SK-N-SH (cell line): ENCODE measurements around the gene ZNF236. TPM values are rescaled to one million over a fixed set of nuclear protein-coding genes. Genes with fewer than 3 reads are reported as not detected.

ENCODE experiments used
- CTCF ChIA-PET: fragments of 300-600, 350-600 bp; formaldehyde crosslinking; extraction: SDS; loops from one replicate; lab custom pipeline; 2021; lab: Yijun Ruan, JAX
- POLR2A ChIA-PET: fragments of 350-600 bp; sonication (Branson Sonifier 250); formaldehyde crosslinking; extraction: SDS; loops from one replicate; lab custom pipeline; 2020; ENCODE audit warnings: antibody characterized with exemption, inconsistent platforms; lab: Yijun Ruan, JAX
- DNase-seq: peaks from one replicate; pipeline ENCODE4 v3.0.0; 2012
- H2AFZ ChIP-seq: fragments of 200-600 bp; sonication (generic); 2 replicates; pipeline ENCODE4 v1.8.1; 2016; ENCODE audit warnings: antibody characterized with exemption, mild to moderate bottlenecking, low read depth
- H3F3A ChIP-seq: fragments of 200-600 bp; sonication (generic); replicated peaks from 2 replicates; pipeline ENCODE3; 2016; ENCODE audit warnings: antibody characterized with exemption, mild to moderate bottlenecking; ENCODE audit not compliant: insufficient read depth
- H3K27ac ChIP-seq, 2 experiments: fragments of 200-500 bp in 1 of 2; fragments of 200-600 bp in 1 of 2; sonication (Bioruptor generic) in 1 of 2; sonication (generic), shearing (Covaris generic) in 1 of 2; 2 replicates each; pipeline versions ENCODE4 v1.5.1 to v1.6.1; 2014 to 2016; ENCODE audit warnings: low read depth in 2 of 2, inconsistent platforms in 1 of 2, low read length in 1 of 2, mild to moderate bottlenecking in 1 of 2, mixed read lengths in 1 of 2
- H3K27me3 ChIP-seq: fragments of 200-600 bp; sonication (generic), shearing (Covaris generic); 2 replicates; pipeline ENCODE4 v1.6.1; 2016; ENCODE audit warnings: mixed run types; ENCODE audit not compliant: insufficient read depth
- H3K36me3 ChIP-seq, 2 experiments: fragments of 200-500 bp in 1 of 2; fragments of 200-600 bp in 1 of 2; sonication (Bioruptor generic) in 1 of 2; sonication (generic) in 1 of 2; replicated peaks in 1 of 2; 2 replicates each; pipeline versions ENCODE3 to v1.5.1; 2014 to 2016; ENCODE audit warnings: low read length in 1 of 2, mild to moderate bottlenecking in 1 of 2; ENCODE audit not compliant: insufficient read depth in 2 of 2, control insufficient read depth in 1 of 2
- H3K4me1 ChIP-seq, 2 experiments: fragments of 200-500 bp in 1 of 2; fragments of 200-600 bp in 1 of 2; sonication (Bioruptor generic) in 1 of 2; sonication (generic), shearing (Covaris generic) in 1 of 2; 2 replicates each; pipeline versions ENCODE4 v1.5.1 to v1.6.1; 2014 to 2016; ENCODE audit warnings: low read depth in 1 of 2, low read length in 1 of 2, mixed run types in 1 of 2; ENCODE audit not compliant: insufficient read depth in 2 of 2, control insufficient read depth in 1 of 2
- H3K4me2 ChIP-seq: fragments of 200-600 bp; sonication (generic), shearing (Covaris generic); 2 replicates; pipeline ENCODE4 v1.6.1; 2017; ENCODE audit warnings: mixed run types
- H3K4me3 ChIP-seq, 2 experiments: fragments of 200-500 bp in 1 of 2; fragments of 200-600 bp in 1 of 2; sonication (Bioruptor generic) in 1 of 2; sonication (generic), shearing (Covaris generic) in 1 of 2; 2 replicates each; pipeline versions ENCODE4 v1.5.1 to v1.8.1; 2014 to 2016; ENCODE audit warnings: low read depth in 2 of 2, inconsistent platforms in 1 of 2, low read length in 1 of 2, mild to moderate bottlenecking in 1 of 2, mixed read lengths in 1 of 2, moderate library complexity in 1 of 2
- H3K79me2 ChIP-seq: fragments of 200-600 bp; sonication (generic); 2 replicates; pipeline ENCODE4 v1.8.1; 2017; ENCODE audit warnings: mild to moderate bottlenecking; ENCODE audit not compliant: insufficient read depth
- H3K9ac ChIP-seq: fragments of 200-600 bp; sonication (generic); 2 replicates; pipeline ENCODE4 v1.6.1; 2017; ENCODE audit warnings: mixed run types
- H3K9me2 ChIP-seq: fragments of 200-600 bp; sonication (generic); 2 replicates; pipeline ENCODE4 v1.6.1; 2017; ENCODE audit warnings: mixed run types
- H3K9me3 ChIP-seq: fragments of 200-600 bp; sonication (generic); 2 replicates; pipeline ENCODE4 v1.6.1; 2017; ENCODE audit warnings: mixed run types, mild to moderate bottlenecking, moderate library complexity
- H4K20me1 ChIP-seq: fragments of 200-600 bp; sonication (generic); 2 replicates; pipeline ENCODE4 v1.6.1; 2017; ENCODE audit warnings: mild to moderate bottlenecking, mixed run types; ENCODE audit not compliant: insufficient read depth
- ELF1 ChIP-seq: IDR thresholded peaks from 2 replicates; pipeline ENCODE4 v1.4.0; 2012
- EZH2phosphoT487 ChIP-seq: fragments of 200-600 bp; sonication (generic); IDR thresholded peaks from 2 replicates; pipeline ENCODE4 v1.6.1; 2017; ENCODE audit warnings: low read depth, mixed run types, mild to moderate bottlenecking, antibody characterized with exemption, moderate library complexity, borderline replicate concordance
- FOSL2 ChIP-seq: IDR thresholded peaks from 2 replicates; pipeline ENCODE4 v1.4.0; 2012; ENCODE audit warnings: low read depth, mild to moderate bottlenecking, moderate library complexity, borderline replicate concordance
- FOXM1 ChIP-seq: IDR thresholded peaks from 2 replicates; pipeline ENCODE4 v1.4.0; 2012; ENCODE audit warnings: low read depth, mild to moderate bottlenecking
- GABPA ChIP-seq: IDR thresholded peaks from 2 replicates; pipeline ENCODE4 v1.4.0; 2012; ENCODE audit warnings: low read depth, mild to moderate bottlenecking
- GATA2 ChIP-seq: sonication (generic); formaldehyde crosslinking; IDR thresholded peaks from 2 replicates; pipeline ENCODE4 v1.5.0; 2020; ENCODE audit warnings: mild to moderate bottlenecking, missing genetic modification reagents
- JUND ChIP-seq: IDR thresholded peaks from 2 replicates; pipeline ENCODE4 v1.4.0; 2012
- MEF2A ChIP-seq: IDR thresholded peaks from 2 replicates; pipeline ENCODE4 v1.4.0; 2012; ENCODE audit warnings: low read depth, borderline replicate concordance
- MXI1 ChIP-seq: IDR thresholded peaks from 2 replicates; pipeline ENCODE4 v1.6.1; 2012; ENCODE audit warnings: mild to moderate bottlenecking, low read depth, low read length, improper control_type of control experiment
- NFIC ChIP-seq: IDR thresholded peaks from 2 replicates; pipeline ENCODE4 v1.4.0; 2012; ENCODE audit warnings: borderline replicate concordance
- RFX5 ChIP-seq: IDR thresholded peaks from 2 replicates; pipeline ENCODE4 v1.6.1; 2012; ENCODE audit warnings: mild to moderate bottlenecking, improper control_type of control experiment, low read length
- TCF12 ChIP-seq: IDR thresholded peaks from 2 replicates; pipeline ENCODE4 v1.4.0; 2012
- YY1 ChIP-seq: IDR thresholded peaks from 2 replicates; pipeline ENCODE4 v1.4.0; 2012; ENCODE audit warnings: low read depth, mild to moderate bottlenecking
- WGBS: methylation state at CpG from one replicate; pipeline ENCODE4 v1.1.6; 2017; ENCODE audit warnings: low lambda C conversion rate; 5-methylcytosine and 5-hydroxymethylcytosine counted together
- polyA plus RNA-seq, 3 experiments: library from polyadenylated mRNA; depleted of rRNA; stranded (reverse); fragments of >200 nt; gene quantifications; 2 replicates each; pipeline ENCODE4 v1.2.3, GENCODE V29; 2012
- TF ChIP-seq, protein P1 (sequence below): IDR thresholded peaks from 2 replicates; pipeline ENCODE4 v1.4.0; 2012; ENCODE audit warnings: low read depth, borderline replicate concordance
- TF ChIP-seq, protein P2 (sequence below): IDR thresholded peaks from 2 replicates; pipeline ENCODE4; 2012
- TF ChIP-seq, protein P3 (sequence below): fragments of 150-350 bp; IDR thresholded peaks from 2 replicates; pipeline ENCODE4 v1.6.1; 2017; ENCODE audit warnings: antibody characterized with exemption, low read length, low read depth, borderline replicate concordance
- TF ChIP-seq, protein P4 (sequence below): IDR thresholded peaks from 2 replicates; pipeline ENCODE4 v1.4.0; 2012; ENCODE audit warnings: low read depth, borderline replicate concordance

The ZNF236 gene
- polyA plus RNA-seq, 1 of the 3 experiments (the other 2 are of a cell fraction) = 4.2 TPM

DNA sequence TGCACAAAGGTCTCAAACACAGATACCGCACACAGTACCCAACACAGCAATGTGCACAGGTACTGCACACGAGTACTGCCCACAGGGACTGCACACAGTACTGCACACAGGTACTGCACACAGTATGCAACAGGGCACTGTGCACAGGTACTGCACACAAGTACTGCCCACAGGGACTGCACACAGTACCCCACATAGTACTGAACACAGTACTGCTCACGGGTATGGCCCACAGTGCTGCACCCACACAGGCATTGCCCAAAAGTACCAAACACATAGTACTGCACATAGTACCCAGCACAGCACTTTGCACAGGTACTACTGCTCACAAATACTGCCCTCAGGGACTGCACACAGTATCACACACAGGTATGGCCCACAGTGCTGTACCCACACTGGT, 73.1 kb downstream of the ZNF236 start:
- TF ChIP-seq, protein P1, sequence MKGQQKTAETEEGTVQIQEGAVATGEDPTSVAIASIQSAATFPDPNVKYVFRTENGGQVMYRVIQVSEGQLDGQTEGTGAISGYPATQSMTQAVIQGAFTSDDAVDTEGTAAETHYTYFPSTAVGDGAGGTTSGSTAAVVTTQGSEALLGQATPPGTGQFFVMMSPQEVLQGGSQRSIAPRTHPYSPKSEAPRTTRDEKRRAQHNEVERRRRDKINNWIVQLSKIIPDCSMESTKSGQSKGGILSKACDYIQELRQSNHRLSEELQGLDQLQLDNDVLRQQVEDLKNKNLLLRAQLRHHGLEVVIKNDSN = no peak
- TF ChIP-seq, protein P2, sequence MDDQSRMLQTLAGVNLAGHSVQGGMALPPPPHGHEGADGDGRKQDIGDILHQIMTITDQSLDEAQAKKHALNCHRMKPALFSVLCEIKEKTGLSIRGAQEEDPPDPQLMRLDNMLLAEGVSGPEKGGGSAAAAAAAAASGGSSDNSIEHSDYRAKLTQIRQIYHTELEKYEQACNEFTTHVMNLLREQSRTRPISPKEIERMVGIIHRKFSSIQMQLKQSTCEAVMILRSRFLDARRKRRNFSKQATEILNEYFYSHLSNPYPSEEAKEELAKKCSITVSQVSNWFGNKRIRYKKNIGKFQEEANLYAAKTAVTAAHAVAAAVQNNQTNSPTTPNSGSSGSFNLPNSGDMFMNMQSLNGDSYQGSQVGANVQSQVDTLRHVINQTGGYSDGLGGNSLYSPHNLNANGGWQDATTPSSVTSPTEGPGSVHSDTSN = no peak
- TF ChIP-seq, protein P3, sequence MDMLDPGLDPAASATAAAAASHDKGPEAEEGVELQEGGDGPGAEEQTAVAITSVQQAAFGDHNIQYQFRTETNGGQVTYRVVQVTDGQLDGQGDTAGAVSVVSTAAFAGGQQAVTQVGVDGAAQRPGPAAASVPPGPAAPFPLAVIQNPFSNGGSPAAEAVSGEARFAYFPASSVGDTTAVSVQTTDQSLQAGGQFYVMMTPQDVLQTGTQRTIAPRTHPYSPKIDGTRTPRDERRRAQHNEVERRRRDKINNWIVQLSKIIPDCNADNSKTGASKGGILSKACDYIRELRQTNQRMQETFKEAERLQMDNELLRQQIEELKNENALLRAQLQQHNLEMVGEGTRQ = no peak
- TF ChIP-seq MEF2A (no peak), ELF1 (no peak)
- Histone ChIP-seq H3K4me2 (no peak overlapping the region), H3K4me3 (no peak overlapping the region; a peak in 1 of 4 replicates), H3K9ac (no peak overlapping the region), H3F3A (no peaks in the 10 kb centered on the region), H3K27ac (no peak overlapping the region), H3K9me3 (no peaks in the 10 kb centered on the region), H3K79me2 (no peaks in the 10 kb centered on the region), H2AFZ (no peak overlapping the region), H3K9me2 (no peaks in the 10 kb centered on the region), H3K4me1 (no peaks in the 10 kb centered on the region), H3K36me3 (peaks cover 58 to 86% of the 10 kb centered on the region in 2 experiments), H3K27me3 (no peaks in the 10 kb centered on the region), H4K20me1 (no peaks in the 10 kb centered on the region)
- POLR2A ChIA-PET = no interaction called here
- CTCF ChIA-PET = no interaction called here
- 94% methylated on average over 2 of the region's 3 CpGs for WGBS
- DNase-seq = no peak

DNA sequence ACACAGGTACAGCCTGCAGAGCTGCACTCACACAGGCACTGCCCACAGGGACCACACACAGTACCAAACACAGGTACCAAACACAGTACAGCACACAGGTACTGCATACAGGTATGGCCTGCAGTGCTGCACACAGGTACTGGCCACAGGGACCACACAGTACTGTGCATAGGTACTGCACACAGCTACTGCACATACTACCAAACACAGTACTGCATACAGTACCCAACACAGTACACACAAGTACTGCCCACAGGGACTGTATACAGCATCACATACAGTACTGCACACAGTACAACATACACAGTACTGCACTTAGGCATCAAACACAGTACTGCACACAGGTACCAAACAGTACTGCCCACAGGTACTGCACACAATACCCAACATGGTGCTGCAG, 74.3 kb downstream of the ZNF236 start:
- H3K9ac ChIP-seq = no peak overlapping the region
- no peaks in the 10 kb centered on the region for H3K79me2 ChIP-seq
- no peaks in the 10 kb centered on the region for H3K4me1 ChIP-seq
- no peaks in the 10 kb centered on the region for H3K9me3 ChIP-seq
- no peaks in the 10 kb centered on the region for H3K9me2 ChIP-seq
- H4K20me1 ChIP-seq = no peaks in the 10 kb centered on the region
- TF ChIP-seq GABPA (no peak), JUND (no peak), FOSL2 (no peak), FOXM1 (no peak), RFX5 (no peak), TCF12 (no peak), GATA2 (no peak), MEF2A (no peak), NFIC (no peak), YY1 (no peak), MXI1 (no peak), EZH2phosphoT487 (no peak)
- TF ChIP-seq, protein P2 = no peak
- TF ChIP-seq, protein P1 = no peak
- TF ChIP-seq, protein P4, sequence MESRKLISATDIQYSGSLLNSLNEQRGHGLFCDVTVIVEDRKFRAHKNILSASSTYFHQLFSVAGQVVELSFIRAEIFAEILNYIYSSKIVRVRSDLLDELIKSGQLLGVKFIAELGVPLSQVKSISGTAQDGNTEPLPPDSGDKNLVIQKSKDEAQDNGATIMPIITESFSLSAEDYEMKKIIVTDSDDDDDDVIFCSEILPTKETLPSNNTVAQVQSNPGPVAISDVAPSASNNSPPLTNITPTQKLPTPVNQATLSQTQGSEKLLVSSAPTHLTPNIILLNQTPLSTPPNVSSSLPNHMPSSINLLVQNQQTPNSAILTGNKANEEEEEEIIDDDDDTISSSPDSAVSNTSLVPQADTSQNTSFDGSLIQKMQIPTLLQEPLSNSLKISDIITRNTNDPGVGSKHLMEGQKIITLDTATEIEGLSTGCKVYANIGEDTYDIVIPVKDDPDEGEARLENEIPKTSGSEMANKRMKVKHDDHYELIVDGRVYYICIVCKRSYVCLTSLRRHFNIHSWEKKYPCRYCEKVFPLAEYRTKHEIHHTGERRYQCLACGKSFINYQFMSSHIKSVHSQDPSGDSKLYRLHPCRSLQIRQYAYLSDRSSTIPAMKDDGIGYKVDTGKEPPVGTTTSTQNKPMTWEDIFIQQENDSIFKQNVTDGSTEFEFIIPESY = no peak
- H3K4me3 ChIP-seq = no peak overlapping the region; a peak in 1 of 4 replicates
- POLR2A ChIA-PET = no interaction called here
- H3F3A ChIP-seq = no peaks in the 10 kb centered on the region
- CTCF ChIA-PET = interaction anchor here (0.5 kb wide), 1 partner anchor 264 kb away, joined by 3 read pairs; no protein-coding TSS in a partner anchor
- H3K27ac ChIP-seq = no peak overlapping the region
- no peak overlapping the region for H2AFZ ChIP-seq
- peaks cover 65 to 85% of the 10 kb centered on the region in 2 experiments for H3K36me3 ChIP-seq
- H3K4me2 ChIP-seq = no peak overlapping the region
- no peaks in the 10 kb centered on the region for H3K27me3 ChIP-seq
- no peak for DNase-seq
